ENCODE results near the gene PRDX3. TPM values are rescaled to one million over a fixed set of nuclear protein-coding genes. Genes with fewer than 3 reads are reported as not detected.

PRDX3 gene
- total RNA-seq, 2 donors from 2014 or later = 46.1 to 61.7 TPM

DNA sequence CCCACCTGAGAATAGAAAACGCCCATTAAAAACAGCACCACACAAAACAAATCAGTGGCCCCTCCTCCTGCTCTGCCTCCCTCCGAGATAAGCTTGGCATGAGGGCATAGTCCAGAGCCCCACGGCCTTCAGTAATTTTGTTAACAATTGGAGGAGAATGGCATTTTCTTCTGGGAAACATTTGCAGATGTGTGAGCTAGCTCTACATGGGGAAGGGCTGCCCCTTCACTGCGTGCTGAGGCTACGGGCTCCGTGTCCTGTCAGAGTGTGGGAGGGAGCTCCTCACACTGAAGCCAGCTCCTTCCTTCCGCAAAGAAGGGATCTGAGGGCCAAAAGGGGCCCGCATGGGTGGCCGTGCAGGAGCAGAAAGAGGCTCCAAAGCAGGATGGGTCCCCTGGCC is 43.9 kb upstream of the PRDX3 start:
- Histone ChIP-seq H3K27me3 (no peaks in the 10 kb centered on the region), H3K9me3 (no peaks in the 10 kb centered on the region), H3K36me3 (replicated peaks in 1 of 2; ENCODE audit: insufficient read depth in 1 of 2, low read depth in 2 of 2) (no peaks in the 10 kb centered on the region), H3K4me3 (no peak overlapping the region), H3K4me1 (peaks cover 24% of the 10 kb centered on the region), H3K27ac (peak overlapping the region in 3 of 4 donors; percentile 38 to 60 (median 54))
- peak; percentile 20 to 61 (median 40) for DNase-seq
- intact Hi-C loops (cut with DNase I) = no loop called here
- TF ChIP-seq, protein P1, sequence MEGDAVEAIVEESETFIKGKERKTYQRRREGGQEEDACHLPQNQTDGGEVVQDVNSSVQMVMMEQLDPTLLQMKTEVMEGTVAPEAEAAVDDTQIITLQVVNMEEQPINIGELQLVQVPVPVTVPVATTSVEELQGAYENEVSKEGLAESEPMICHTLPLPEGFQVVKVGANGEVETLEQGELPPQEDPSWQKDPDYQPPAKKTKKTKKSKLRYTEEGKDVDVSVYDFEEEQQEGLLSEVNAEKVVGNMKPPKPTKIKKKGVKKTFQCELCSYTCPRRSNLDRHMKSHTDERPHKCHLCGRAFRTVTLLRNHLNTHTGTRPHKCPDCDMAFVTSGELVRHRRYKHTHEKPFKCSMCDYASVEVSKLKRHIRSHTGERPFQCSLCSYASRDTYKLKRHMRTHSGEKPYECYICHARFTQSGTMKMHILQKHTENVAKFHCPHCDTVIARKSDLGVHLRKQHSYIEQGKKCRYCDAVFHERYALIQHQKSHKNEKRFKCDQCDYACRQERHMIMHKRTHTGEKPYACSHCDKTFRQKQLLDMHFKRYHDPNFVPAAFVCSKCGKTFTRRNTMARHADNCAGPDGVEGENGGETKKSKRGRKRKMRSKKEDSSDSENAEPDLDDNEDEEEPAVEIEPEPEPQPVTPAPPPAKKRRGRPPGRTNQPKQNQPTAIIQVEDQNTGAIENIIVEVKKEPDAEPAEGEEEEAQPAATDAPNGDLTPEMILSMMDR (IDR thresholded peaks at IDR 0.05) = no peak
- TF ChIP-seq POLR2A (IDR thresholded peaks at IDR 0.05) = no peak
- WGBS, 2 donors = 9 to 17% methylated on average over 7 to 9 of the region's 9 CpGs
- peak; percentile 77 for ATAC-seq

DNA sequence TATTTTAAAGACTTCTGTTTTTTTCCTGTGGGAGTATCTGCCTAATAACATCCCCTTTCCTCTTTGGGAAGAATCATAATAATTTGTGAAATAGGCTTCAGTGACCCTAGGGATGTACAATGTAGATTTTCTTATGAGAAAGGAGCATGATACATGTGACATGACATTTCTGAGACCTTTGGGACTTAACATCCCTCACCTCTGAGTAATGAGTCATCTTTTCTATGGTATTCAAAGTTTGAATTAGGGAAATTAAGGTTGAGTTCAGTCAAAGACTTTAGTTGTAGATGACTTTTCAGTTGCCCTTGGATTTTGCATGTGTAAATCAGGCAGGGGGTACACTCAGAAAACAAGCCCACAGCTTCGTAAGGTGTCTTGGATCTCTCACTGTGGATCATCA is 43.1 kb upstream of the PRDX3 start:
- no peaks in the 10 kb centered on the region for H3K9me3 ChIP-seq
- DNase-seq = no peak
- no peak overlapping the region for H3K4me3 ChIP-seq
- no peak overlapping the region for H3K27ac ChIP-seq
- no peaks in the 10 kb centered on the region for H3K36me3 ChIP-seq (replicated peaks in 1 of 2; ENCODE audit: insufficient read depth in 1 of 2, low read depth in 2 of 2)
- no peak for ATAC-seq
- peaks cover 24% of the 10 kb centered on the region for H3K4me1 ChIP-seq
- TF ChIP-seq, protein P1 (IDR thresholded peaks at IDR 0.05) = no peak
- no peak for TF ChIP-seq POLR2A (IDR thresholded peaks at IDR 0.05)
- intact Hi-C loops (cut with DNase I) = no loop called here
- H3K27me3 ChIP-seq = no peaks in the 10 kb centered on the region
- 94 to 100% methylated on average over 1 of the region's 1 CpG for WGBS, 2 donors

DNA sequence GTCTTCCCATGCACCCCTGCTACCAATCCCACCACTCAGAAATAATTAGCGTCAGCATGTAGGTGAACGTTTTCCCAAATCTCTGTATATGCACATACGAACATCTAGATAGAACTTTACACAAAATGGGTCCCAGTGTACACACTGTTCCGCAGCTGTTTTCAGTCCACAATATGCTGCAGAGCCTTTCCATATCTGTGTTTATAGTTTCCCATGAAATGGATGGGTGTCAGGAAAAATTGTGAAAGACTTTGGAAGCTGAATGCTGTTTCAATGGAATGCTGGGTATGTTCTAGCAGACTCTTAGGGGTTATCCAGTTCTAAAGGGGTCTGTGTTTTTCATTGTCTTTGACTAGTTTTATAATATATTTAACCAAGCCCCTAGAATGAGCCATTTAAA is 42.6 kb upstream of the PRDX3 start:
- DNase-seq (no peak), ATAC-seq (no peak)
- Histone ChIP-seq H3K4me1 (peaks cover 24% of the 10 kb centered on the region), H3K9me3 (no peaks in the 10 kb centered on the region), H3K27me3 (no peaks in the 10 kb centered on the region), H3K36me3 (replicated peaks in 1 of 2; ENCODE audit: insufficient read depth in 1 of 2, low read depth in 2 of 2) (no peaks in the 10 kb centered on the region), H3K4me3 (no peak overlapping the region), H3K27ac (no peak overlapping the region)
- TF ChIP-seq, protein P1 (IDR thresholded peaks at IDR 0.05) = no peak
- no peak for TF ChIP-seq POLR2A (IDR thresholded peaks at IDR 0.05)
- WGBS, 2 donors = 79 to 84% methylated on average over 4 of the region's 4 CpGs
- intact Hi-C loops (cut with DNase I) = no loop called here

DNA sequence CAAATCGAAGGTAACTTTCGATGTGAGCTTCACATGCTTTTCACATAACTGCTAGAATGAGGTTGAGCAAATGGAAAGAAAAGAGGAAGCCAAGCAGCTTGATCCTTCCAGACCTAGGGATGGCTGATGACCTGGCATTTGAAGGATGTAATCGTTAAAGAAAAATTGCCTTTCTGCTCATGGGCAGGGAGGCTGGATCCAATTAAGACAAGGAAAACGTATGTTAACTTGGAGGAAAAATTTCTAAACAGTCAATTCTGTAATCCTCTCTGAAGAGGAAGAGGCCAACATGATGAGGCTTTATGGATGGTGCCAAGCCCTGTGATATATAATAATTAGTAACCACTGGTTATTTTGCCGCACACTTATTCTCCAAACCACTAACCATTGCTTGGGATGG is 41.3 kb upstream of the PRDX3 start:
- intact Hi-C loops (cut with DNase I) = no loop called here
- Histone ChIP-seq H3K27me3 (no peaks in the 10 kb centered on the region), H3K4me3 (no peak overlapping the region), H3K36me3 (replicated peaks in 1 of 2; ENCODE audit: insufficient read depth in 1 of 2, low read depth in 2 of 2) (no peaks in the 10 kb centered on the region), H3K9me3 (no peaks in the 10 kb centered on the region), H3K4me1 (peaks cover 23% of the 10 kb centered on the region), H3K27ac (no peak overlapping the region)
- WGBS, 2 donors = 77 to 82% methylated on average over 5 of the region's 5 CpGs
- ATAC-seq = no peak
- TF ChIP-seq, protein P1 (IDR thresholded peaks at IDR 0.05) = no peak
- TF ChIP-seq POLR2A (IDR thresholded peaks at IDR 0.05) = no peak
- no peak for DNase-seq

DNA sequence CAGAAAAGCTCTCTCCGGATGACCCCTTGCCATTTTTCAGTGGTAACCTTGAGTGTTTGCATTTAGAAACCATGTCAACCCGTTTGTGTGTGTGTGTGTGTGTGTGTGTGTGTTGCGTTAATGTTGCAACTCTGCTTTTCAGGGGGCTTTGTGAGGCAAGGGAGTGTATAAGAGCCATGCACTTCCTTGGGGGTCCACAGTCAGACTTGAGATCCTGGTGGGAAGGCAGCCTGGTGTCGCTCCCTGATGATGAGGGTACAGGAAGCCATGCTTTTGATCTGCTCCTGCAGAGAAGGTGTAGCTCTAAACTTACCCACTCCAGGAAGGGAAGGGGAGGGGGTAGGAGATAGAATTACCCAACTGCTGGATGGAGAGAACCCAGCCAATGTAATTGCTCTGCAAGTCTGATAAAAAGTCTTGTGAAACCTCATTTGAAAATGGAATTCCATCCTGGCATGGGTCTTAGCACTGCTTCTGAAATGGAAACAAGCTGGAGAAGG is 39.4 kb upstream of the PRDX3 start:
- no peak for ATAC-seq
- no peak overlapping the region for H3K4me3 ChIP-seq
- no peaks in the 10 kb centered on the region for H3K9me3 ChIP-seq
- H3K27ac ChIP-seq = no peak overlapping the region
- TF ChIP-seq, protein P1 (IDR thresholded peaks at IDR 0.05) = no peak
- no peak for TF ChIP-seq POLR2A (IDR thresholded peaks at IDR 0.05)
- intact Hi-C loops (cut with DNase I) = no loop called here
- H3K27me3 ChIP-seq = no peaks in the 10 kb centered on the region
- H3K4me1 ChIP-seq = peaks cover 14% of the 10 kb centered on the region
- no peak for DNase-seq
- H3K36me3 ChIP-seq (replicated peaks in 1 of 2; ENCODE audit: insufficient read depth in 1 of 2, low read depth in 2 of 2) = no peaks in the 10 kb centered on the region
- 67 to 74% methylated on average over 2 to 4 of the region's 4 CpGs for WGBS, 2 donors
